Fibroblast of upper back skin (primary cell): ENCODE results near the gene ALDH1A2.
"Not testable (repeated sequence)": the region's sequence is repeated elsewhere in the genome, so short reads cannot be mapped to it uniquely, and the experiment has no call there.

Source experiments
- DNase-seq: peaks from one replicate; pipeline ENCODE4 v3.0.0-alpha.2; 2013

The ALDH1A2 gene

GRCh38 chr15:58039079-58040035 is 26.2 kb downstream of the ALDH1A2 start:
- DNase-seq: no peak

DNA sequence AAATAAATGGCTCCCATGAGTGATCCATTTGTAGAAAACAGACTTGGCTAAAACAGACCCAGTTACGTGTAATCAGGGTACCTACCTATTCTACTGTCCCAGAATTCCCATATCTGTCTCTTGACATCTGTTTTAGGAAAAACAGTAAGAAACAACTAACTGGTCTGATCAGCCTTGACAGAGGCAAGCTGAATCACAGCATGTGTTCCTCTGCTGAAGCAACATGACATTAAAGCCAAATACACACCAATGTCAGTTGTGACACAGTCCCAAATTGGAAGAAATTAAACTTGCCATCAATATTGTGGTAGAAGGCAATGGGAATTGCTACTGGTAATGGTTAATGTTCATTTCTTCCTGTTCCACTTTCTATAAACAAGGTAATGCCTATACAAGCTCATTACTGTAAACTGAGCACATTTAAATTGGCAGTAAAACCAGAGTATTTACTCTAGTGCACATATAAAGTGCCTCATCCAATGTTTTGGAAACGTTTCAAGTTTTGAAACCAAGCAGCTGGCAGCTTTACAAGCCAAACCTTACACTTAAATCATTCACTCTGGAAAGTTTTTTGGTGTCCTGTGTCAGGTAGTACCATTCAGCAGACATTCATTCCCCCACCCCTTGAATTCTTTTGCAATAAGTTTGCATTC is 27.0 kb downstream of the ALDH1A2 start:
- peak; percentile 61 for DNase-seq

DNA sequence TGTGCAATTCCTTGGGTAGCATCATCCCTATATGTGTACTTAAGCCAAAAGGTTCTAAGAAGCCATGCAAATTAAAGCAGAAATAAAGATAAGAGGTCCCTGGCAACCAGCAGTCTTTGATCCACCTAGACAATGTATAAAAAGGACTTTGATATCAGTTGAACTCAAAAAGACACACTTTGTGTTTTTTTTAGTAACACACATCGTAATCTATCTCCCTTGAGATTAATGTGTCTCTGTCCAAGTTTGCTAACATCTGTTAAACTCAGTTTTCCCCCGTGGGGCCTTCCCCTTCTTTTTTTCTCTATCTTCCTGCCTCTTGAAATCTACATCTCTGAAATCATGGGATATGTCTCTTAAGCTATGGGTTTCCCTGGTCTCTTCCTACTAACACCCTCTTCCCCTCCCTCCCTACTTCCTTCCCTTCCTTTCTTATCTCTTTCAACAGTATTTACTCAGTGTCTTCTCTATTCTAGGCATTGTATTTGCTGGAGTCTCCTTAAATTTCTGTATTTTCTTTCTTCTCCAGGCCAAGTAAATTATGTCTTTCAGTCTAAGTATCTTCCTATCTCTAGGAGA is 27.7 kb downstream of the ALDH1A2 start:
- no peak for DNase-seq

GRCh38 chr15:58036579-58036978 is 28.9 kb downstream of the ALDH1A2 start:
- DNase-seq: no peak

GRCh38 chr15:58028392-58028791 is 37.1 kb downstream of the ALDH1A2 start:
- not testable (repeated sequence) for DNase-seq

DNA sequence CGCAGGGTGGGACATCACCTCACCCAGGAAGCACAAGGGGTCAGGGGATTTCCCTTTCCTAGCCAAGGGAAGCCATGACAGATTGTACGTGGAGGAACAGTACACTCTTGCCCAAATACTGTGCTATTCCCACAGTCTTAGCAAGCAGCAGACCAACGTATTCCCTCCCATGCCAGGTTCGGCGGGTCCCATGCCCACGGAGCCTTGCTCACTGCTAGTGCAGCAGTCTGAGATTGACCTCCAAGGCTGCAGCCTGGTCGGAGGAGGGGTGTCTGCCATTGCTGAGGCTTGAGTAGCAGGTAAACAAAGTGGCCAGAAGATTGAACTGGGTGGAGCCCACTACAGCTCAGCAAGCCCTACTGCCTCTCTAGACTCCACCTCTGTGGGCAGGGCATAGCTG is 39.0 kb downstream of the ALDH1A2 start:
- no peak for DNase-seq

- no peak for DNase-seq
Observed at GRCh38 chr15:58026051-58026450, 39.5 kb downstream of the ALDH1A2 start.

- no peak for DNase-seq
Observed at GRCh38 chr15:58021332-58022230, 43.9 kb downstream of the ALDH1A2 start.

GRCh38 chr15:58019503-58020376 is 45.8 kb downstream of the ALDH1A2 start:
- peak; percentile 56 for DNase-seq

GRCh38 chr15:58017869-58018268 is 47.6 kb downstream of the ALDH1A2 start:
- DNase-seq: no peak

GRCh38 chr15:58016581-58017175 is 48.8 kb downstream of the ALDH1A2 start:
- DNase-seq: no peak

GRCh38 chr15:58015565-58015964 is 49.9 kb downstream of the ALDH1A2 start:
- DNase-seq: peak; percentile 17

DNA sequence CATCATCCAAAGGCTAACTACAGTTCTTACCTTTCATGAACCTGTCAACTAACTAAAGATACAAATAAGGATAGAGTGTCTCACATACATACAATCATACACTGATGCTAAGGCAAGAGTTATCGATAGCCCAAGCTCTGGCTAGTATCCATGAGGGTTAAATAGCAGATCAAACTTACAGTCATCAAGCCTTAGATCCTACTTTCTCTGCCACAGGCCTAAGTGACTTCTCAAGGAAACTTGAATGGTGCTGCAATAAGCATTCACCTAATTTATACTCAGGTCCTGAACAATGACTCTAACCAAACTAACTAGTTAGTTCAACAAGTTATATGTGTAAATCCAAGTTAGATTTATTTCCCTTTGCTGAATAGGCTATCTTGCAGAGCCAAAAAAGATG is 51.0 kb downstream of the ALDH1A2 start:
- DNase-seq: no peak

GRCh38 chr15:58014040-58014439 is 51.5 kb downstream of the ALDH1A2 start:
- no peak for DNase-seq

DNA sequence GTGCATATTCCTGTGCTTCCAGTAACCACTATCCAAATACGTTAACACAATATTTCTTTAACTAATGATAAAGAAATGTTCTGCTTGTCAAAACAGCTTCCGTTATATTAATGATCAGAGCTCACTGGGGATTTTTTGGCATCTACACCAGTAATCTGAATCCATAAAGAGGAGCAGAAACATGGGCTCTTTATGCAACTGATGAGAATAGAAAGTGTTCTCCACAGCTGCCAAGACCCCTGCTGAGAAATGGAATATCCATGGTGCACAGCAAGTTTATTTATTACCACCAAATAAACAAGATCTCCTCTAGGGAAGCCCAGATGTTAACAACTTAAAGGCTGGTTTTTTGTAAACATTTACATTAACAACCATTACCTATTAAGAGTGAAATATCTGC is 54.5 kb downstream of the ALDH1A2 start:
- DNase-seq: peak; percentile 23

GRCh38 chr15:58003810-58004209 is 61.7 kb downstream of the ALDH1A2 start:
- no peak for DNase-seq

DNA sequence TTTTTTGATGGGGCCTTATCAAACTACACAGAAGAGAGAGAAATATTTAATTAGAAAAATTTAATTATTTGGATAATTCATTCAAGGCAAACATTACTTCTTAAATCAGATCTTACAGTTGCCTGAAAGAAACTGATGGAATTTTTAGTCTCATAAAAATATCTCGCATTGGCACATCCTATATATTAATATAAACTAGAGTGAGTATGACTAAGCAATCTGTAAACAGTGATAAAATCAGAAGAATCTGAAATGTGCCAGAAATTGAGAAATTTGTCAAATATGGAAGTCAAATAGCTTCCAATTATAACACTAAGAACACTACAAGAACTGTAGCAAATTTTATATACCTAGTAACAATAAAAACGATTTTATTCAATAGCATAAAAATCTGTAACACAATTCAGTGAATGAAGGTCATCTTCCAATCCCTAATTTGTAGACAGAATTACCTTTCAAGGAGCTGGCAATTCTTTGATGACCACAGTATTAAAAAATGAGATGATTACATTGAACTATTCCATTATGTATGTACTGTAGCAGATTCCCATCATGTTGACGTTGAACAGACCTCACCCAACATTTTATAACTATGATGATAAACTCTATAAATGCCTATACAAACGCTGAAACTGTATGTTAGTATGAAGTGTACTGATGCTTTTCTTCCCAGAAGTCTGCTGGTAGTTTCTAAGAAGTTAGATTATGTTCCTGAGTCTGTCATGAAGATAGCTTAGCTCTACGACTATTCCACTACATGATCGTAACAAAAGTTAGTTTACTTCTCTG is 63.0 kb downstream of the ALDH1A2 start:
- DNase-seq: no peak

- DNase-seq: not testable (repeated sequence)
Observed at GRCh38 chr15:57999699-58000098, 65.8 kb downstream of the ALDH1A2 start.

DNA sequence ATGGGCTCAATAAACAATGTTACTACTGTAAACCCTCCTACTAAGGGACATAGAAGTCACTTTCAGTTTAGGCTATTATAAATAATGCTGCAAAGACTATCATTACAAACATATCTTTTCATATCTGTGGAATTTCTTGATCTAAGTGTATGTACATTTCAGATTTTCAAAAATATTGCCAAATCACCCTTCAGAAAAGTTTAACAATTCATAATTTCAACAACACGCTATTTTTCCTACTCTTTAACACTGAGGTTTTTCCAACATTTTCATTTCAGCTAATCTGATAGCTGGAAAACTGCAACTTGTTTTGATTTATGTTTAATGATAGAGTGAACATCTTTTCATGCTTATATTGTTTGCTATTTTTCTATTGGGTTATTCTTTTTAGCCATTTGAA is 69.0 kb downstream of the ALDH1A2 start:
- DNase-seq: no peak
